ENCODE measurements around the gene DENND2A.

DENND2A gene

DNA sequence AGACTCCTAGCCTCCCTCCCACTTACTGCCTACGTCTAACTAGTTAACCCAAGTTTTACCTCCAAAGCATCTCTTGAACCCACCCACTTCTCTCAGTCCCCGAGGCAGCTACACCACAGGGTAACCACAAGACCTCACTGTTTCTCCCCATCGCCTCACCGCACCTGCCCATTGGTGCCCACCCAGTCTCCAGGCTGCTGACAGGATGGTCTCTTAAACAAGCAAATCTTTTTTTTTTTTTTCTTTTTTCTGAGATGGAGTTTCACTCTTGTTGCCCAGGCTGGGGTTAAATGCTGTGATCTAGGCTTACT is 47.0 kb downstream of the DENND2A start:
- Histone ChIP-seq H3K27me3 (no peaks in the 10 kb centered on the region), H3K36me3 (no peaks in the 10 kb centered on the region), H3K27ac (no peak overlapping the region), H3K4me3 (no peak overlapping the region), H3K4me1 (peaks cover 0 to 2% (median 0%) of the 10 kb centered on the region in 4 donors), H3K9me3 (no peaks in the 10 kb centered on the region)
- intact Hi-C loops (cut with DNase I; ENCODE audit: low total_unique reads), result no loop called here
- TF ChIP-seq, protein P1, sequence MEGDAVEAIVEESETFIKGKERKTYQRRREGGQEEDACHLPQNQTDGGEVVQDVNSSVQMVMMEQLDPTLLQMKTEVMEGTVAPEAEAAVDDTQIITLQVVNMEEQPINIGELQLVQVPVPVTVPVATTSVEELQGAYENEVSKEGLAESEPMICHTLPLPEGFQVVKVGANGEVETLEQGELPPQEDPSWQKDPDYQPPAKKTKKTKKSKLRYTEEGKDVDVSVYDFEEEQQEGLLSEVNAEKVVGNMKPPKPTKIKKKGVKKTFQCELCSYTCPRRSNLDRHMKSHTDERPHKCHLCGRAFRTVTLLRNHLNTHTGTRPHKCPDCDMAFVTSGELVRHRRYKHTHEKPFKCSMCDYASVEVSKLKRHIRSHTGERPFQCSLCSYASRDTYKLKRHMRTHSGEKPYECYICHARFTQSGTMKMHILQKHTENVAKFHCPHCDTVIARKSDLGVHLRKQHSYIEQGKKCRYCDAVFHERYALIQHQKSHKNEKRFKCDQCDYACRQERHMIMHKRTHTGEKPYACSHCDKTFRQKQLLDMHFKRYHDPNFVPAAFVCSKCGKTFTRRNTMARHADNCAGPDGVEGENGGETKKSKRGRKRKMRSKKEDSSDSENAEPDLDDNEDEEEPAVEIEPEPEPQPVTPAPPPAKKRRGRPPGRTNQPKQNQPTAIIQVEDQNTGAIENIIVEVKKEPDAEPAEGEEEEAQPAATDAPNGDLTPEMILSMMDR (IDR thresholded peaks at IDR 0.05), result no peak
- DNase-seq, result no peak

DNA sequence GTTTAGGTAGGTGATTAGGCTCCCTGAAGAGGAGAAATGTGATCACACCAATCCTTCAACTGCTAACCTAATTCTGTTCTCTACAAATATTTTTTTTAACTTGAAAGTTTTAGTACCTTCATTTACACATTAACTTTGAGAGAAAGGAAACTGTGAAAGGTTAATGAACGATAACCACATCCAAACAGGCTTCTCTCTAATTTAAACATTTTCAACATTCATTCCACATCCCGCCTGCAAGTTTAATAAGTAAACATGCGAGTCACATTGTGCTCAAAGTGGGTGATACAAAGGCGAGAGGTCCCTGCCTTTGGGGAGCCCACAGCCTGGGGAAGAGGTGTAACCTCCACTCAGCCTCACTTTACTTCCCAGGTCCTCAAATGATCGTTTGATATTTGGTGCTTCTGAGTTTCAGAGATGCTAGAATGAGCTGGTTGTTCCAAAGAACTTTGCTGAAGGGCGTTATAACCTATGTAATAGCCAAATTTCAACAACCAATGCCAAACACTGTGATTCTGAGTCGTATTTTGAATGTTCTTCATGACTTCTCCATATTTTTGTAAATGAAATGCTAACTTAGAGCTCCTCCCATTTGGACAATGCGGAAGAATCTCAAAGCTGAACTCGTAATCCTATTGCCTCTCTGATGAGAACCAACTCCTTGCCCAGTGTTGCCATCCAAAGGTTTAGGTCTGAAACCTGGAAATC is 47.5 kb downstream of the DENND2A start:
- Histone ChIP-seq H3K9me3 (no peaks in the 10 kb centered on the region), H3K27ac (no peak overlapping the region), H3K4me1 (peaks cover 0 to 2% (median 0%) of the 10 kb centered on the region in 4 donors), H3K4me3 (no peak overlapping the region), H3K36me3 (no peaks in the 10 kb centered on the region), H3K27me3 (no peaks in the 10 kb centered on the region)
- intact Hi-C loops (cut with DNase I; ENCODE audit: low total_unique reads), result no loop called here
- no peak for DNase-seq
- TF ChIP-seq, protein P1 (IDR thresholded peaks at IDR 0.05), result no peak

DNA sequence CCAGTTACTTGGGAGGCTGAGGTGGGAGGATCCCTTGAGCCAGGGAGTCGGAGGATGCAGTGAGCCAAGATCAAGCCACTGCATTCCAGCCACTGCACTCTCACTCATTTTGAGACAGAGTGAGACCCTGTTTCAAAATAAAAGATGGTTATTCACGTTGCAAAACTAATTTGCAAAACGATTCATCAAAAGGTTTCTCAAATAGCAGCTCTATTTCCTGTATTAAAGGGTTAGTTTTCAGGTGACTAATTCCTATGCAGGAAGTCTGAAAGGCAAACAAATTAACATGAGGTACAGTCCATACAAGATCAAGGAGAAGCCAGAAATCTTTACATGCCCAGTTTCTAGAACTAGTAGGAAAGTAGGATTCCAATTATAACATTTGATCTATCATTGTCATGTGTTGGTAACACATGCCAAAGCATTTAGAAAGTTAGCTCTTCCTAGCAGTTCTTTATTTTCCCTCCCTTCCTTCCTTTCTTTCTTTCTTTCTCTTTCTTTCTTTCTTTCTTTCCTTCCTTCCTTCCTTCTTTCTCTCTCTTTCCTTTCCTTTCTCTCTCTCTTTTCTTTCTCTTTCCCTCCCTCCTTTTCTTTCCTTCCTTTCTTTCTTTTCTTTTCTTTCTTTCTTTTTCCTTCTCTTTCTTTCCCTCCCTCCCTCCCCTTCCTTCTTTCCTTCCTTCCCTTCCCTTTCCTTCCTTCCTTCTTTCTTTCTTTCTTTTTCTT is 49.3 kb downstream of the DENND2A start:
- Histone ChIP-seq H3K27me3 (no peaks in the 10 kb centered on the region), H3K9me3 (no peaks in the 10 kb centered on the region), H3K4me3 (no peak overlapping the region), H3K27ac (no peak overlapping the region), H3K36me3 (no peaks in the 10 kb centered on the region), H3K4me1 (no peaks in the 10 kb centered on the region)
- intact Hi-C loops (cut with DNase I; ENCODE audit: low total_unique reads), result no loop called here
- TF ChIP-seq, protein P1 (IDR thresholded peaks at IDR 0.05), result no peak
- no peak for DNase-seq

DNA sequence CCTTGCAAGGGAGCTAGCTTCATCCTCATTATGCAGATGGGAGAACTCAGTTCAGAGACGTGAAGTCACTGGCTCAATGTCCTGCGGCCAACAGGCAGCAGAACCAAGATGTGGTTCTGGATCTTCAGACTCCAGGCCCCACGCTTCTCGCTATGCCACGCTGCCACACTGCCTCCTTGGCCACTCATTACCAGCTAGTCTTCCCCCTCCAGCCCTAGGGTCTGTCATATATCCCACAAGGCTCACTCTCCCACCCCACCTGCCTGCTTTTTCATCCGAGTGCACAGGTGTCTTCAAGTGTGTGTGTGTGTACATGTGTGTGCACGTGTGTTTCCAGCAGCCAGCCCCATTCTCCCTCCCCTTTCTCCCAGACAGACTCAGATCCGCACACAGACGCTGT is 53.4 kb downstream of the DENND2A start:
- DNase-seq, result no peak
- intact Hi-C loops (cut with DNase I; ENCODE audit: low total_unique reads), result no loop called here
- Histone ChIP-seq H3K4me3 (no peak overlapping the region), H3K9me3 (no peaks in the 10 kb centered on the region), H3K27me3 (no peaks in the 10 kb centered on the region), H3K27ac (no peak overlapping the region), H3K36me3 (no peaks in the 10 kb centered on the region), H3K4me1 (no peaks in the 10 kb centered on the region)
- TF ChIP-seq, protein P1 (IDR thresholded peaks at IDR 0.05), result no peak

DNA sequence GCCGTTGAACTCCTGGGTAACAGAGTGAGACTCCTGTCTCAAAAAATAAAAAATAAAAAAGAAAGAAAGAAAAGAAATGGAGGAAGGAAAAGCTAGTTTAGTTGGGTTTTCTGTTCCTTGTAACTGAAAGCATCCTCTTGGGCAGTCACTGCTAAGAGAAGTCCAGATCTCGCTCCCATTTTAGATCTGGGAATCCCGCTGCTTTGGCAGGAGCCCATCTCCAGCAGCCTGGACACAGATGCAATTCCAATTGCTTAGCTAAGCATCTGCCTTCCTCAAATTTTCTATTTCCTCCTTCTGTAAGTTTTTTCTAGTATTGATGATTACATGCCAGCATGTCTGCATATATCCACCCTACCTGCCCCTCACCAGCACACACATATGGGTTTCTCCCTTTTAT is 54.1 kb downstream of the DENND2A start:
- intact Hi-C loops (cut with DNase I; ENCODE audit: low total_unique reads), result no loop called here

More for the DNA sequence above, 54.1 kb downstream of the DENND2A start:
- H3K36me3 ChIP-seq, result no peaks in the 10 kb centered on the region
- H3K4me1 ChIP-seq, result no peaks in the 10 kb centered on the region
- no peak for DNase-seq
- H3K9me3 ChIP-seq, result no peaks in the 10 kb centered on the region
- H3K4me3 ChIP-seq, result no peak overlapping the region
- TF ChIP-seq, protein P1 (IDR thresholded peaks at IDR 0.05), result no peak
- no peaks in the 10 kb centered on the region for H3K27me3 ChIP-seq
- H3K27ac ChIP-seq, result no peak overlapping the region
